Fibroblast of mammary gland (primary cell): ENCODE data around the gene PTPRN2.

Experiments used
- DNase-seq: peaks from one replicate; pipeline ENCODE4 v3.0.0-alpha.2; 2010; ENCODE audit warnings: low read depth
- H3K4me3 ChIP-seq: 2 replicates; pipeline ENCODE4 v1.5.1; 2011; ENCODE audit warnings: low read depth, mild to moderate bottlenecking, low read length, moderate library complexity; ENCODE audit not compliant: control insufficient read depth
- TF ChIP-seq, protein P1 (sequence below): conservative IDR thresholded peaks from 2 replicates; pipeline ENCODE4 v1.5.1; 2011; ENCODE audit warnings: low read depth, low read length, inconsistent platforms; ENCODE audit not compliant: control insufficient read depth, insufficient read depth

Gene PTPRN2

DNA sequence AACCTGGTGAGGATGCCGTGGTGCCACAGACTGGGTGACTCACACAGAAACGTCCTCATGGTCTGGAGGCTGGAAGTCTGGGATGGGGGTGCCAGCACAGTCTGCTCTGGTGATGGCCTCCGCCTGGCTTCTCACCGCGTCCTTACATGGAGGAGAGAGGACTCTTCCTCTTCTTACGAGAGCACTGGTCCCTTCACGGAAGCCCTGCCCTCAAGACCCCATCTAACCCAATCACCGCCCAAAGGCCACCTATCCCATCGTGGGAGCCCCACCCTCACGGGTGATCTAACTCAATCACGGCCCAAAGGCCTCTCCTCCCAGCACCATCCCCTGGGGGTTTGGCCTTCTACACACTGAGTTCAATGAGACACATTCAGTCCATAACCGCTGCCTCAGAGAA lies 137.7 kb downstream of the PTPRN2 start:
- H3K4me3 ChIP-seq = no peak overlapping the region
- DNase-seq = no peak
- TF ChIP-seq, protein P1, sequence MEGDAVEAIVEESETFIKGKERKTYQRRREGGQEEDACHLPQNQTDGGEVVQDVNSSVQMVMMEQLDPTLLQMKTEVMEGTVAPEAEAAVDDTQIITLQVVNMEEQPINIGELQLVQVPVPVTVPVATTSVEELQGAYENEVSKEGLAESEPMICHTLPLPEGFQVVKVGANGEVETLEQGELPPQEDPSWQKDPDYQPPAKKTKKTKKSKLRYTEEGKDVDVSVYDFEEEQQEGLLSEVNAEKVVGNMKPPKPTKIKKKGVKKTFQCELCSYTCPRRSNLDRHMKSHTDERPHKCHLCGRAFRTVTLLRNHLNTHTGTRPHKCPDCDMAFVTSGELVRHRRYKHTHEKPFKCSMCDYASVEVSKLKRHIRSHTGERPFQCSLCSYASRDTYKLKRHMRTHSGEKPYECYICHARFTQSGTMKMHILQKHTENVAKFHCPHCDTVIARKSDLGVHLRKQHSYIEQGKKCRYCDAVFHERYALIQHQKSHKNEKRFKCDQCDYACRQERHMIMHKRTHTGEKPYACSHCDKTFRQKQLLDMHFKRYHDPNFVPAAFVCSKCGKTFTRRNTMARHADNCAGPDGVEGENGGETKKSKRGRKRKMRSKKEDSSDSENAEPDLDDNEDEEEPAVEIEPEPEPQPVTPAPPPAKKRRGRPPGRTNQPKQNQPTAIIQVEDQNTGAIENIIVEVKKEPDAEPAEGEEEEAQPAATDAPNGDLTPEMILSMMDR = no peak

DNA sequence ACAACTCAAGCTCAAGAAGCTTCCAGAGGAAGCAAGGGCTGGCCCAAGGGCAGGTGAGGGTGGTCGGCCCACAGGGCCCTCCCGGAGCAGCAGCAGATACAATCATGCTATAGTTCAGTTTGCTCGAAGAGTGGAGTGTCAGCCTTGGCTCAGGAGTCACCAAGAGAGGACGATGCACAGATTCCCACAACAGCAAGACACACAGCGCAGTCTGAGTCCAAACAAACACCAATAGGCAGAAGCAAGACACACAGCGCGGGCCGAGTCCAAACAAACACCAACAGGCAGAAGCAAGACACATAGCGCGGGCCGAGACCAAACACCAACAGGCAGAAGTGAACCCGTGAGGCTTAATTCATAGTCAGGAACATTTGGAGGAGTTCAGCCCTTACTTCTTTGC lies 138.4 kb downstream of the PTPRN2 start:
- H3K4me3 ChIP-seq = no peak overlapping the region
- TF ChIP-seq, protein P1 = no peak
- no peak for DNase-seq

DNA sequence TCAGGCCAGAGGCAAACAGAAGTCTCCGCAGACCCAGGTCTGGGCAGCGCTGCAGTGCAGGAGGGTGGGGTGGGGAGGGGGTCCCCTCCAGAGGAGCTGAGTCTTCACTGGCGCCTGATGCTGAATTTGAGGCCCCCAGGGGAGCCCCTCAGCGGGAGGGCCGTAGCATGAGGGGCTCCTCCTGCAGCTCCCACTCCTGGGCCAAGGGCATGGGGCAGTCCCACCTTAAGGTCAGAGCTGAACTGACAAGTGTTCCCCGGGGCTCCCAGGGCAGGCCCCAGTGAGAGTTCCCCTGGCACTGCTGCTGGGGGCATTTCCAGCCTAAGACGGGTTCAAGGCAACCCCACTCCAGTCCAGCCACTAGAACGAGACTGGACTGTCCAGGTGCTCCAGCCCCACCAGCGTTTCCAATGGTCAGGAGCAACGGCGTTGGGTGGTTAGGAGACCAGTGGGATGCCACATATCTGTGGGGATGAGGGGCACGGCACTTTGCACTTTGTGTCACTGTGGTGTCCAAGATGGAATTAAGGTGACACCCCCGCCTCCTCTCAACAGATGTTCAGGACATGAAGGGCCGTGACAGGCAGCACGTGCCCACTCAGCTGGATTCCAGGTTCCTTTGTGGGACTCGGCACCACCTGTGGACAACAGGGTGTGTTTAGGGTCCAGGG lies 139.1 kb downstream of the PTPRN2 start:
- DNase-seq = no peak
- TF ChIP-seq, protein P1 = no peak
- no peak overlapping the region for H3K4me3 ChIP-seq

DNA sequence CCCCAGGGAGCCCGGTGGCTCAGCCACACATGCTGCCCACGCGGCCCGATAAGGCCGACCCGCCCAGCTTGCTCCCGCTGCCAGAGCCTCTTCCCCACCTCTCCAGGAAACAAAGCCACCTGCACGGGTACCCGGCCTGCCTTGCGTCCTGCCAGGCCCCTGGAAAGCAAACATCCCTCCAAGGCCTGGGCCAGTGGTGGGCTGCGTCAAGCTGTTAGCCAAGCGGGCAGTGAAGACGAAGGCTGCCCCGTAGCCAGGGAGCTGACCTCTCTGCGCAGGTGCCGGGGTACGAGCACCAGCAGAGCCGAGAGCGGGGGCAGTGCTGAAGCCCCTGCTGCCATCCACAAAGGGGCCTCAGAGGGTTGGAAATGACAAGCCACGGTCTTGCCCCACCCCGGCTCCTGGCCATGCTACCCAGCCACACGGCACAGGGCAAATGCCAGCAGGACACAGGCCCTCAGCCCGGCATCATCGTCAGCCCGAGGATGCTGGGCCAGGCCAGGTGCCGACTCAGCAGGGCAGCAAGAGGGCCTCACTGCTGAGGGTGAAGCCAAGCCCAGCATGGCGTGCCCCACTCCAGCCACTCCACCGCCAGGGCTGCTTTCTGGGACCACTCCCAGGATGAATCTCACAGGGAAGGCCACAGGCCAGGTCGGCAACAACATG lies 140.0 kb downstream of the PTPRN2 start:
- no peak for DNase-seq
- TF ChIP-seq, protein P1 = no peak
- no peak overlapping the region for H3K4me3 ChIP-seq

DNA sequence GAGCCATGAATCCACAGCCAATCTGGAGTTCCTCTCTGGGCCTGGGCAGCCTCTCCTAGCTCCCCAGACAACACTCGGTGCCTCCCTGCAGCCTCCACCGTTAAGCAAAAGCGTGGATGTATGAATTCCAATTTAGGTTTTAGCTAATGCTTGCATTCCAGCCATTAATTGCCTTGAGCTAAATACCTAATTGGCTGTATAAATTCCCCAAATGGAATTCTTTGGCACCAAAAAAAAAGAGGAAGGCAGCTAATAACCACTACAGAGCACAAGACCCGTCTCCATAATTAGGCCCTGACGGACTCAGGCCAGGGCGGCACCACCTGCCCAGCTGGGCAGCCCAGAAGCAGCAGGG lies 140.5 kb downstream of the PTPRN2 start:
- TF ChIP-seq, protein P1 = no peak

DNA sequence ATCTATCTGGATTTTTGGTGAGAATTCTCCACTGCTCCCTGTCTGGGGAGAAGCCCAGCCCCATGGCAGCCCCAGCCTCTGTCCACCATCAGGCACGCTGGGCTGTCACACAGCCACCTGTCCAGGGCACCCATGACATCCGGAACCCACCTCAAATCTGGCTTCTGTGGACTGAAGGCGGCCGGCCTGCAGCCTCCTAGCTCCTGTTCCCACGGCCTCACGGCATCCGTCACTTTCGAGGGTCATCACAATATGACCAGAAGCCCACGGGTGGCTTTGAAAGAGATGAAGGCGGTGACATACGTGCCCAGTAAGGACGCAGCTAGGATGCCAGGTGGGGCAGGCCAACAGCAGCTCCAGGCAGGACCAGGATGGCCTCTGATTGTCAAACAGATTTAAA lies 140.9 kb downstream of the PTPRN2 start:
- no peak for DNase-seq
- TF ChIP-seq, protein P1 = no peak
- no peak overlapping the region for H3K4me3 ChIP-seq

More for the DNA sequence above, 140.5 kb downstream of the PTPRN2 start:
- DNase-seq = no peak
- H3K4me3 ChIP-seq = no peak overlapping the region
